Thoracic aorta (tissue), 2 donors: ENCODE measurements around the gene FAM110A. TPM values are rescaled to one million over a fixed set of nuclear protein-coding genes. Genes with fewer than 3 reads are reported as not detected.

Source experiments
- ATAC-seq: fragments of 150-250 bp; one replicate; pipeline ENCODE4 v1.8.0; 2017; ENCODE audit warnings: low read depth; ENCODE audit not compliant: insufficient number of reproducible peaks, low FRiP score
- DNase-seq: peaks from one replicate; pipeline ENCODE4 v3.0.0-alpha.2; 2020; ENCODE audit warnings: low spot score
- H3K27ac ChIP-seq, 2 donors: fragments of 200-600 bp; sonication (generic); 1 replicate in 1 of 2; 2 replicates in 1 of 2; pipeline ENCODE4 v1.5.1; 2016; ENCODE audit warnings: mild to moderate bottlenecking in 2 of 2, moderate library complexity in 2 of 2
- H3K27me3 ChIP-seq: fragments of 200-600 bp; sonication (generic); replicated peaks from 2 replicates; pipeline ENCODE4 v1.6.0; 2016; ENCODE audit warnings: mild to moderate bottlenecking; ENCODE audit not compliant: insufficient read depth
- H3K36me3 ChIP-seq: fragments of 200-600 bp; sonication (generic); one replicate; pipeline ENCODE4 v1.5.1; 2016
- H3K4me1 ChIP-seq, 2 donors: fragments of 200-600 bp; sonication (generic); 1 replicate in 1 of 2; 2 replicates in 1 of 2; pipeline versions ENCODE4 v1.5.1 to v1.6.0; 2016; ENCODE audit warnings: low read depth in 2 of 2, mild to moderate bottlenecking in 1 of 2; ENCODE audit not compliant: control insufficient read depth in 1 of 2
- H3K4me3 ChIP-seq: fragments of 200-600 bp; sonication (generic); 2 replicates; pipeline ENCODE4 v1.5.1; 2016; ENCODE audit warnings: mild to moderate bottlenecking
- H3K9me3 ChIP-seq: fragments of 200-600 bp; sonication (generic); 2 replicates; pipeline ENCODE4 v1.5.1; 2016
- total RNA-seq, 2 donors: library from RNA; depleted of rRNA; stranded (reverse); fragments of >200 nt; gene quantifications; one replicate each; pipeline versions ENCODE4 v1.1.0 to v1.2.3, GENCODE V29; 2016
- TF ChIP-seq, protein P1 (sequence below): fragments of 200-600 bp; sonication (generic); IDR thresholded peaks from one replicate; pipeline ENCODE4 v1.5.1; 2019; ENCODE audit warnings: antibody characterized with exemption

The FAM110A gene
- total RNA-seq, 2 donors from 2014 or later = 0.81 to 3.5 TPM

DNA sequence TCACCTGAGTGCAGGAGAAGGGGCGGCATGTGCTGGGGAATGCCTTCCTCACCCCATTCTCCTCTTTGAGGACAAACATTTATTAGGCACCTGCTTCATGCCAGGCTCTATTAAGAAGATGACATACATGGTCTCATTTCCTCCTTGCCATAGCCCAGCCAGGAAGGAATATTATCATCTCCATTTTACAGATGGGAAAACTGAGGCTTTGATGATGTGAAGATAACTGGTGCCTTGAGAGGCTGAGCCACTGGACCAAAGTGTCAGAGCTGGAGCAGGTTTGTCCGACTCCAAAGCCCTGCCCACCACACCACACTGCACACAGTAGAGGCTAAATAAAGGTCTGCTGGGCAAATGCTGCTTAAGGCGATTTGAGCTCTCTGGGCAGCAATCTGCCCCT, 37.2 kb downstream of the FAM110A start:
- Histone ChIP-seq H3K4me1 (no peaks in the 10 kb centered on the region), H3K9me3 (no peaks in the 10 kb centered on the region), H3K36me3 (no peaks in the 10 kb centered on the region), H3K27me3 (no peaks in the 10 kb centered on the region), H3K4me3 (no peak overlapping the region), H3K27ac (no peak overlapping the region)
- ATAC-seq = no peak
- TF ChIP-seq, protein P1, sequence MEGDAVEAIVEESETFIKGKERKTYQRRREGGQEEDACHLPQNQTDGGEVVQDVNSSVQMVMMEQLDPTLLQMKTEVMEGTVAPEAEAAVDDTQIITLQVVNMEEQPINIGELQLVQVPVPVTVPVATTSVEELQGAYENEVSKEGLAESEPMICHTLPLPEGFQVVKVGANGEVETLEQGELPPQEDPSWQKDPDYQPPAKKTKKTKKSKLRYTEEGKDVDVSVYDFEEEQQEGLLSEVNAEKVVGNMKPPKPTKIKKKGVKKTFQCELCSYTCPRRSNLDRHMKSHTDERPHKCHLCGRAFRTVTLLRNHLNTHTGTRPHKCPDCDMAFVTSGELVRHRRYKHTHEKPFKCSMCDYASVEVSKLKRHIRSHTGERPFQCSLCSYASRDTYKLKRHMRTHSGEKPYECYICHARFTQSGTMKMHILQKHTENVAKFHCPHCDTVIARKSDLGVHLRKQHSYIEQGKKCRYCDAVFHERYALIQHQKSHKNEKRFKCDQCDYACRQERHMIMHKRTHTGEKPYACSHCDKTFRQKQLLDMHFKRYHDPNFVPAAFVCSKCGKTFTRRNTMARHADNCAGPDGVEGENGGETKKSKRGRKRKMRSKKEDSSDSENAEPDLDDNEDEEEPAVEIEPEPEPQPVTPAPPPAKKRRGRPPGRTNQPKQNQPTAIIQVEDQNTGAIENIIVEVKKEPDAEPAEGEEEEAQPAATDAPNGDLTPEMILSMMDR = no peak
- no peak for DNase-seq

DNA sequence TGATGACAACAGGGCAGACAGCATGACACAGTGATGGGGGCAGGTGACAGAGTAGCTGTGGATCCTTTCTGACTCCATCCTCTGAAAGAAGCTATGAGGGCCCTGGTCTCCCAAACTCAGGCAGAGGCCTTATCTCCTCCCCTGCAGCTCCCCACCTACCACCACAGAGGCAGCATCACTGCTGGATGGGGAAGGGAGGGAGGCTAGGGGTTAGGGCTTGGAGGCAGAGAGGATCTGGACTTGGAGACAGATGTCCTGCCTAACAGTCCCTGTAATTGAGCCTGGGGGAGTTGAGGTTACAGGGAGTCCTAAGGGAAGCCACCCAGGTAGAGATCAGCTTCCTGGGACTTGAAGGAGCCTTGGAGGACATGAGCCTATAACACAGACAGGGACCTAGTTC, 37.9 kb downstream of the FAM110A start:
- DNase-seq = no peak
- Histone ChIP-seq H3K27me3 (no peaks in the 10 kb centered on the region), H3K4me1 (no peaks in the 10 kb centered on the region), H3K36me3 (no peaks in the 10 kb centered on the region), H3K9me3 (no peaks in the 10 kb centered on the region), H3K4me3 (no peak overlapping the region), H3K27ac (no peak overlapping the region)
- TF ChIP-seq, protein P1 = no peak
- ATAC-seq = no peak

DNA sequence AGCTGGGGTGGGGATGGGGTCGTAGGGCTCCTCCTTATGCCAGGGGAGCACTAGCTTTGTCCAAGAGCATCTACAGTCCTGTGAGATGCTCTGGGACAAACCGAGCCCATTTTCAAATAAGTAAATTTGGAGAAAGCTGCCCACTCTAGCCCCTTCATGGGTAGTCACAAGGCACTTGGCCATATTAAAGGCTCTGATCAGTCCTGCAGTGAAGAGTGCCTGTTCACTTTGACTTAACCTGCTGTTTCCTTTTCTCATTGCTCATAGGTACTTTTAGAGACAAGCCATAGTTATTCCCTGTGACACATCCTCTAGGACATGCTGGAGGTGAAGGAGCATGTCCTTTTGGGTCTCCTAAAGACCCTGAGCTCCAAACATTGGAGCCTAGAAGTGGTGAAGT, 38.4 kb downstream of the FAM110A start:
- no peaks in the 10 kb centered on the region for H3K9me3 ChIP-seq
- no peaks in the 10 kb centered on the region for H3K27me3 ChIP-seq
- H3K4me3 ChIP-seq = no peak overlapping the region
- no peaks in the 10 kb centered on the region for H3K4me1 ChIP-seq
- DNase-seq = no peak
- no peak for ATAC-seq
- H3K36me3 ChIP-seq = no peaks in the 10 kb centered on the region
- no peak overlapping the region for H3K27ac ChIP-seq
- TF ChIP-seq, protein P1 = no peak

DNA sequence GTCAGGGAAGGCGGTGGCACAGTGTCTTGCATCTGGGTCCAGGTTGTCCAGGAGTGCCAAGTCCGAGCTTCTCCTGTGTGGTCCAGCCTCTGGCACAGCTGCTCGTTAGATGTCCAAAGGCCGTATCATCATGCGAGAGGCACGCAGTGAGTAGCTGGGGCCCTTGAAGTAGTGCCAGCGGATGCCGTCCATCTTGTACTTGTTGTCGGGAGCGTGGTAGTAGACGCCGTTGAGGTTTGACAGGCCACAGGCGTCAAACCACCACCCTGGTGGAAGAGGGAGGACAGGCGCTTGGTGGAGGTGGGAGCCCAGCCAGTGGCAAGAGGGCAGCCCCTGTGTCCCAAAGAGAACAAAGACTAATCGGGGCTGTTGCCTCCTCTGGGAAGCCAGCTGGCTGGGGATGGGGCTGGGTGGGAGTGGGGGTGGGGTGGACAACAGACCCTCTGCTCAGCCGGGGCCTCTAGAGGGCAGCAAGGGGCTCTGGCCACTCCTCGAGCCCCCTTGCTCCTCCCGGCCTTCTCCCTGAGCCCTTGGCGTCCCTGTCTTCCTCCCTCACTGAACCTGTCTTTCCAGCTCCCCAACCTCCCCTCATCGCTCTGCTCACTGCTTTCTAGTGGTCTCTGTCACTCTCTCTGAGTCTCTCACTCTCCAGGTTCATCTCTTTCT, 39.5 kb downstream of the FAM110A start:
- H3K27ac ChIP-seq = no peak overlapping the region
- ATAC-seq (no peak), DNase-seq (no peak)
- H3K4me1 ChIP-seq = no peaks in the 10 kb centered on the region
- TF ChIP-seq, protein P1 = no peak
- H3K27me3 ChIP-seq = no peaks in the 10 kb centered on the region
- no peaks in the 10 kb centered on the region for H3K9me3 ChIP-seq
- no peaks in the 10 kb centered on the region for H3K36me3 ChIP-seq
- H3K4me3 ChIP-seq = no peak overlapping the region

- Histone ChIP-seq H3K27ac (no peak overlapping the region), H3K4me3 (no peak overlapping the region)
- no peak for ATAC-seq
These were observed 40.5 kb downstream of the FAM110A start for GRCh38 chr20:873875-874607.

More at GRCh38 chr20:873875-874607, 40.5 kb downstream of the FAM110A start:
- Histone ChIP-seq H3K4me1 (no peaks in the 10 kb centered on the region), H3K27me3 (no peaks in the 10 kb centered on the region), H3K9me3 (no peaks in the 10 kb centered on the region), H3K36me3 (no peaks in the 10 kb centered on the region)
- TF ChIP-seq, protein P1 = no peak
- DNase-seq = no peak
